Colon (tissue), 2 donors: Measurements from ENCODE around the gene PARP8.
"Not testable (repeated sequence)": the region's sequence is repeated elsewhere in the genome, so short reads cannot be mapped to it uniquely, and the experiment has no call there.

Experiments used
- FAIRE-seq: peaks from 2 replicates; lab custom pipeline; 2012; peaks lifted over from hg19 to GRCh38; lab: Jason Lieb, UNC
- donor health status: control.
- donor health status: control.

Gene PARP8

GRCh38 chr5:50786073-50786472 lies 119.6 kb downstream of the PARP8 start:
- no peak for FAIRE-seq

DNA sequence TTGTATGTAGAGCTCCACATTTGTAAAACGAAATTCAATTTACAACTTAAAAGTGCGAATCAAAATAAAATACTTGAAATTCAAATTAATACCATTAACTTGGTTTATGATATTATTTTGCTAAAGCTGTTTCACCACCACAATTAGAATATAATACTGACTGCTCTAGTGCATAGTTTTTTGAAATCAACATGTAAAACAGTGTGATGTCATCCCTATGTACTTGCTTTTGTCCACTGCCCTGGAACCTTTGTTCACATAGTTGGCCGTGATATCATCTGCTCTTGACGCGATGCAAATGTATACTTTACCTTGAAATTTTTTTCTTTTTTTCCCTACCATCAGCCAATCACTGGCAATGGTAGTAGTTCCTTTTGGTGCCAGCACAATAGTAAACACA lies 125.4 kb downstream of the PARP8 start:
- FAIRE-seq: no peak

DNA sequence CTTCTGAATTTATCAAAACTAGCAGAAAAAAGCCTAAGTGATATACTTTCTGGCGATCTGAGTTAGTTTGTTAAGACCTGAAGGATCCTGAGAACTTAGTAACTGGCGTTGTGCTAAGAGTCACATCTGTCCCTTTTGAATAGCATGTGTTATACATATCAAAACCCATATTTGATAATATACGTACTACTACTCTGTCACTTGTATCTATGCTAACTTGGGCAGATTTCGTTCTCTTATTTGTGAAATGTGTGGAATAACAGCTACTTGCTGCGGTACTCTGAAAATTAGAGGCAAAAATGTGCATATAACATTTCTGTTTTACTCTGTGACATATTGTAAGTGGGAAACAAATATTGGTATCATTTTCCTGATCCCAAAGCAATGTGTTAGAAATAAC lies 126.4 kb downstream of the PARP8 start:
- no peak for FAIRE-seq

GRCh38 chr5:50794812-50795211 lies 128.4 kb downstream of the PARP8 start:
- no peak for FAIRE-seq

DNA sequence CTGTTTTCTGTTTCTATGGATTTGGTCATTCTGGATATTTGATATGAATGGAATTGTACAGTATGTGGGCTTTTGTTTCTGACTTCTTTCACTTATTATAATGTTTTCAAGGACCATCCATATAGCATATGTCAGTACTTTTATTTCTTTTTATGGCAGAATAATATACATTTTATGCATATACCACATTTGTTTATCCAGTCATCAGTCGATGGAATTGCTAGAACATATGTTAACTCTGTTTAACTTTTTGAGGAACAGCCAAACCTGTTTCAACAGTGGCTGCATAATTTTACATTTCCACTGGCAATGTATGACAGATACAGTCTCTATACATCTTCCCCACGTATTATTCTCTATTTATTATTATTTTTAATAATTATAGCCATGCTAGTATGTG lies 131.6 kb downstream of the PARP8 start:
- no peak for FAIRE-seq

- no peak for FAIRE-seq
Observed at GRCh38 chr5:50799596-50799995, 133.2 kb downstream of the PARP8 start.

GRCh38 chr5:50800410-50800809 lies 134.0 kb downstream of the PARP8 start:
- no peak for FAIRE-seq

- FAIRE-seq: no peak
Observed at GRCh38 chr5:50807661-50808060, 141.2 kb downstream of the PARP8 start.

- no peak for FAIRE-seq
Observed at GRCh38 chr5:50808406-50808805, 142.0 kb downstream of the PARP8 start.

DNA sequence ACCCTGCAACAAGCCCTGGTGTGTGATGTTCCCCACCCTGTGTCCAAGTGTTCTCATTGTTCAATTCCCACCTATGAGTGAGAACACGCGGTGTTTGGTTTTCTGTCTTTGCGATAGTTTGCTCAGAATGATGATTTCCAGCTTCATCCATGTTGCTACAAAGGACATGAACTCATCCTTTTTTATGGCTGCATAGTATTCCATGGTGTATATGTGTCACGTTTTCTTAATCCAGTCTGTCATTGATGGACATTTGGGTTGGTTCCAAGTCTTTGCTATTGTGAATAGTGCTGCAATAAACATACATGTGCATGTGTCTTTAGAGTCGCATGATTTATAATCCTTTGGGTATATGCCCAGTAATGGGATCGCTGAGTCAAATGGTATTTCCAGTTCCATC lies 145.3 kb downstream of the PARP8 start:
- not testable (repeated sequence) for FAIRE-seq

DNA sequence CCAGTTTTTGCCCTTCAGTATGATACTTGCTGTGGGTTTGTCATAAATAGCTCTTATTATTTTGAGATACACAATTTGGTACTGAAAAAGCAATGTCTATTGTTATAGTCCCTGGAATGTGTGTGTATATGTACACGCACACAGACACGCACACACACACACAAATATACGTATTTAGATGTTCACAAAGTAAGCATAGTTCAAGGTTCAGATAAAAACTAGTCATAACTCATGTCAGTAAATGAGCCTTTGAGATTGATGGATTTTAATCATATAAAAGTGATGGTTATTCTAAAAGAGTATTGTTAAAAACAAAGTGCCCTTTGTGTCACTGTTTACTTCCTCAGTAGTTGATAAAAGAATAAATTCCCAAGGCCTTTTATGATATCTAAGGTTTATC lies 147.3 kb downstream of the PARP8 start:
- FAIRE-seq: no peak

DNA sequence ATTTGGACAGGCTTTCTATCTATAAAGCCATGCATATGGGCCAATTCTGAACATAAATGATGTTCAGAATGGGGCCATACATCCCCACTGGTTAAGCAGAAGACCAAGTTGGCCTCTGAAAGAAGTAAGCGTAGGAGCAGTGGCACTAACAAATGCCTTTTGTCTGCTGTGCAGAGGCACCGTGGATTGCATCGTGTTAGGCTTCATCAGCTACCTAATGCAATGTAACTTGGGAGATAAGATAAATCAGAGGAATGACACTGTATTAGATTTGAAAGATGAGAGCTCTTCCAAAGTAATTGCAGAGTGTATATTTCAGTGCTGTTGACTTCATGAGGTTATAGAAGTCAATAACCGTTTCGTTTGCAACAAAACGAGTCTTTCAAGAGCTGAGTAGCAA lies 148.1 kb downstream of the PARP8 start:
- FAIRE-seq: no peak

GRCh38 chr5:50822046-50822445 lies 155.6 kb downstream of the PARP8 start:
- no peak for FAIRE-seq

DNA sequence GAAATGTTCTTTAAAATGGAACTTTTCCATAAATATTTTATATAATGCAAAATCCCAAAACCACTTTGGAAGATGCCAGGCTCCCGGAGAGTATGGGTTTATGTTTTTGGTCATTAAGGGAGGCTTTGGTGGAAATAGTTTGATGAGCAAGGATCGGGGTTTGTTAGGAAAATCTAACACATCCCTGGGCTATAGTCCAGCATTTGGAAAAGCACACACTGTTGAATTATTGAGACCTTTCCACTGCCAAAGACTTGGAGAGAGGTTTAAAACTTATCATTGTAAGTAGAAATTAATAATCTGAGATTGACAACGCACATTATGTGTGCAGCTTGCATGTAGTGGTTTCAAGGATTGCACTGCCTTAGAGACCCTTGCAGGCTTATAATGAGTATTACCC lies 156.3 kb downstream of the PARP8 start:
- no peak for FAIRE-seq

- no peak for FAIRE-seq
Observed at GRCh38 chr5:50823568-50823967, 157.1 kb downstream of the PARP8 start.

DNA sequence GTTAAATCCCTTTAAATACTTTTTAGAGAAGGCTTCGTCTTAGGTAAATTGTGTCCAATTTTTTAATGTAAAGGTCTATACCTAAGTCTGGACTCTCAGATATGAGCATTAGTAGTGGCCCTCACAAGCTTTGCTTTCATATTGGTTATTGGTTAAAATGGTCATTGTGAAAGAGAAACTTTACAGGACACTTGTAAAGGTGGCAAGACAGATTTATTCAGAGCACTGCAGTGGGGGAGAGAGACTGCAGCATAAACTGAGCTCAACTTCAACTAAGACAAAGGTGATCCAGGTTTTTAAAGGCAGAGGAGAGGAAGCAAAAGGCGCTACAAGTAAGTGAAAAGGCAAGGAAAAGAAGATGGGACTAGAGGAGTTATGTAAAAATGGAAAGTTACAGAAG lies 157.7 kb downstream of the PARP8 start:
- no peak for FAIRE-seq

DNA sequence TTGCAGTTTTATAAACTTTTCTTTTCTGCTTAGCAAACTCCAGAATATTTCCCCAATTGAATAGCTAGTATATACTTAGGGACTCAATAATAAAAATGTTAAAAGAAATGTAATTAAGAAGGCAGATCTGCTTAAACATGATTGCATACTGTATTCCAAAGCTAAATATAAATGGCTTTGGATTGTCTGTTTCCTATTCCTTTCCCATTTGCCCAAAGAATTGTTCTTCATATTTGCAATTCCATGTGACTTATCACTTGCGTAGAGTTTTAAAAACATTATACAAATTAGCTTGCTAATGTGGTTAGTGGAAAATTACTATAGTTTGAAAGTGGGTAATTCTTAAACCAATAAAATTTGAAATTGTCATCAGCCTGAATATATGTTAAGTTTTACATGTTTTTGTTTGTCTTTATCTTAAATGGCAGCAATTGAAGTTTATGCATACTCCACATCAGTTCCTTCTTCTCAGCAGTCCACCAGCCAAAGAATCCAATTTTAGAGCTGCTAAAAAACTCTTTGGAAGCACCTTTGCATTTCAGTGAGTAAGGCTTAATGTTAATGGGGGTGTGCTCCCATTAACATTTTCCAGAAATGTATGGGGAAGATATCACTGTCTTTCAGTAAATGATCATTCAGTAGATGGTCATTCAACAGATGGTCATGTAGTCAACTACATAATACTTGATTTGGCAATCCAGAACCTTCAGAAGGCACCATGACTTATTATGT lies 161.2 kb downstream of the PARP8 start:
- no peak for FAIRE-seq

DNA sequence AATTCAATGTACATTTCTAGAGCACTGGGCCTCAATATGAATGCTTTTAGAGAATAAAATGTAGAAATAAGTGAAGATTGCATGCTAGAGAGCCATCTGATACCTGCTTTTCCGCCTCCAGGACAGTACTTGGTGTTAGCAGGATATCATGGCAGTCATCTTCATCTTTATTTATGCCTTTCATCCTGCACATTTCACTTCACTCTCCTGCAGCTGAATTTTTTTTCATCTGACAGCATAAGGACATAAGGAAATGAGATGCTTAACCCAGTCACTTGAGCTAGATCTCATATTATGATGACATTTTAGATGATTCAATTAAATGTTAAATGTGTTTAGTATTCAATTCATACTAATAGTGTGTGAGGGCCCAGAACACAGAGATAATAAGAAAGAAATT lies 162.6 kb downstream of the PARP8 start:
- FAIRE-seq: no peak

- FAIRE-seq: no peak
Observed at GRCh38 chr5:50832657-50833284, 166.3 kb downstream of the PARP8 start.

GRCh38 chr5:50836356-50836755 lies 169.9 kb downstream of the PARP8 start:
- FAIRE-seq: no peak

GRCh38 chr5:50839472-50839871 lies 173.0 kb downstream of the PARP8 start:
- no peak for FAIRE-seq

GRCh38 chr5:50843091-50843490 lies 176.7 kb downstream of the PARP8 start:
- no peak for FAIRE-seq

DNA sequence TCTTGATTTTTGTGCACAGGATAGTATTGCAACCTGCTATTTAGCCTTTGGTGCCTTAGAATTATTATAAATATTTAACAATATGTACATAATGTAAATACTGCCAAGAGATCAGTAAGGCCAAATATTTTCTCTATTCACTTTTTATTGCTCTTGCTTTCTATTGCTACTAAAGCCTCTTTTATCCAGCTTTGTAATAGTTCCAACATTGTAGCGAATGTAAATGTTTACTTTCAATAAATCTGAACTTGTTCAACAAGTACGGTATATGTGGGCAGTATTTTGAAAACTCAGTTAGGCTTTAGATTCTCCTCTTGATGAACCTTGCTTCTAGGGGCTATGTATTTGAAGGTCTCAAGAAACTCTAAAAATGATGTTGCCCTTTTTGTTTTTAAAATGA lies 179.8 kb downstream of the PARP8 start:
- no peak for FAIRE-seq

DNA sequence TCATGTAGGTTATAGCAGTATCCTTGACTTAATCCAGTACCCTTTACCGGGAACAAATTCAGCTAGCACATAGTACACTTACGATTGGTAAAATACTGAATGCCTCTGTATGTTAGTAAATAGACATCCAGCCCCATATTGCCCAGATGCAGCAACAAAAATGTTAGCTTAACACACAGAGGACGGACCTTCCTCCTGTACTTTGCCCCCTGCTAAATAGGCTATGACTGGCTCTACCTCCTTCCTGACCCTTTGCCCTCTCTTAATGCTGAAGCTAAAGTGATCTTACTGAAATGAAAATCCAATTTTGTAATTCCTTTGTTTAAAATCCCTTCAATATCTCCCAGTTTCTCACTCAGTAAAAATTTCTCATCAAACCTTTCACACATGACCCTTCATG lies 183.1 kb downstream of the PARP8 start:
- no peak for FAIRE-seq
